GM19463 (cell line): ENCODE results near the gene TBX4.
"Not testable (repeated sequence)": the region's sequence is repeated elsewhere in the genome, so short reads cannot be mapped to it uniquely, and the experiment has no call there.

Experiments
- ATAC-seq: cut with Tn5 transposase; IDR thresholded peaks from one replicate; pipeline ENCODE4 v1.9.1; 2021; ENCODE audit warnings: mild to moderate bottlenecking, moderate library complexity; ENCODE audit not compliant: unreplicated experiment

TBX4 gene

DNA sequence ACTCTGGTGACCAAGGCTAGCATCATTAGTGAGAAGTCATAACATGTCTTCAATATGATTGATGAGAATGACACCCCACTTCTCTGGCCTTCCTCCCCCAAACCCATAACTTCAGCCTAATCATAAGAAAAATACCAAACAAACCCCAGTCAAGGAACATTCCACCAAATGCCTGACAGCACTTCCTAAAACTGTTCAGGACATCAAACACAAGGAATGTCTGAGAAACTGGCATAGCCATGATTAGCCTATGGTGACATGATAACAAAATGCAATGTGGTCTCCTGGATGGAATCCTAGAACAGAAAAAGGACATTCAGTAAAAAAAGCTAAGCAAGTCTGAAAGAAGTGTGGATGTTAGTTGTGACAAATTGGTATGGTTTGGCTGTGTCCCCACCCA, 24.7 kb upstream of the TBX4 start:
- no peak for ATAC-seq

DNA sequence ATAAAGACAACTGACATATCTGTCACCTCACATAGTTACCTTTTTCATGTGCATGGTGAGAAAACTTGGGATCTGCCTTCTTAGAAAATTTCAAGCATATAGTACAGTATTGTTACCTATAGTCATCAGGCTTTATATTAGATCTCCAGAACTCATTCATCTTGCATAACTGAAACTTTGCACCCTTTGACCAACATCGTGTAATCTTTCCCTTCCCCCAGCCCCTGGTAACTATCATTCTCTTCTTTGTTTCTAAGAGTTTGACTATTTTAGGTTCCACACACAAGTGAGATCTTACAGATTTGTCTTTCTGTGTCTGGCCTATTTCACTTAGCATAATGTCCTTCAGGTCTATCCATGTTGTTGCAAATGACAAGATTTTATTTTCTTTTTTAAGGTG, 22.9 kb upstream of the TBX4 start:
- no peak for ATAC-seq

GRCh38 chr17:61429831-61430230, 22.4 kb upstream of the TBX4 start:
- ATAC-seq = not testable (repeated sequence)

DNA sequence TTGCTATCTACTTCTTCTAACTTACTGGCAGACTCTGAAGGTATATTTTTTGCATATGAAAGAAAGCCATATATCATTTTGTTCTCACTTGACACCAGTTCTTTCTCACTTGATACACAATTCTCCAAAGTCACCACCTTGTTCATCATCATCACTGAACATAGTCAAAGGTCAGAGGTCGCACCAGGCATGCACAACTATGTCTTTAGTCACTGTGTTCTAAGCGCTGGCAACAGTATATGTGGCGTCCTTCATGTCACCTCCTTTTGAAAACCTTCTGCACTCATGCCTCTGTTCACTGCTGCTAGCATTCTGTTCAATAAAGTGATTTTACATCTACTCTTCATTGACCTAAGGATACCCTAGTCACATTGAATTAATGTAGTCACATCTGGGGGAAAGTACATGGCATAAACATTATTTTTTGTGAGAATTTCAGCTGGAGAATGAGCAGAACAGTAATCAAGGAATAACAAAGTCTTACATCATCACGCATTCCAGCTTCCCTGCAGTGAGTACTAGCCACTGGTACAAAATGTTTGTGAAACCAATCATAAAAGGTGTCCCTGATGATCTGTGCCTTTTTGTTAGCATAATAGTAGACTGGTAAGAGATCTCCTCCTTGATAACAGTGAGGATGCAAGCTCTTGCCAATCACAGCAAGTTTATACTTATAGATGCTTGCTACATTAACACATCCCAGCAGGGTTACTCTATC, 20.5 kb upstream of the TBX4 start:
- no peak for ATAC-seq

GRCh38 chr17:61436273-61436672, 15.9 kb upstream of the TBX4 start:
- no peak for ATAC-seq

DNA sequence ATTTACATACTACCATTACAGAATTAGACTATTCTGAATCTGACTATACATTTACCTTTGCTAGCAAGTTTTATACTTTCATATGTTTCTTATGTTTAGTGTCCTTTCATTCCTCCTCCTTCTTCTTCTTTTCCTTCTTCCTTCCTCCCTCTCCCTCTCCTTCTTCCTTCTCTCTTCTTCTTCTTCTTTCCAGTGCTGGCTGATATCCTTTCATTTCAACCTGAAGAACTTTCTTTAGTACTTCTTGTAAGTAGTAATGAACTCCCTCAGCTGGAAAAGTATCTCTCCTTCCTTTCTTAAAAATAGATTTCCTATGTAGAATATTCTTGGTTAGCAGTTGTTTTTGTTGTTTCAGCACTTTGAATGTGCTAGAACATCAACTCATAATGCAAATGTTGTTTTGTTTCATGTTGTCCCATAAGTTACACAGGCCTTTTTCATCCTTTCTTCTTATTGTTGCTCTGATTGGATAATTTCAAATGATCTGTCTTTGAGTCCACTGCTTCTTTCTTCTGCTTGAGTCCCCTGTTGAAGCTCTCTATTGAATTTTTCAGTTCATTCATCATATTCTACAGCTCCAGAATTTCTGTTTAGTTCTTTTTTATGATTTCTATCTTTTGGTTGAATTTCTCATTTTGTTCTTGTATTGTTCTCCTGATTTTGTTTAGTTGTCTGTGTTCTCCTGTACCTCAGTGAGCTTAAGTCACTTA, 15.1 kb upstream of the TBX4 start:
- no peak for ATAC-seq

DNA sequence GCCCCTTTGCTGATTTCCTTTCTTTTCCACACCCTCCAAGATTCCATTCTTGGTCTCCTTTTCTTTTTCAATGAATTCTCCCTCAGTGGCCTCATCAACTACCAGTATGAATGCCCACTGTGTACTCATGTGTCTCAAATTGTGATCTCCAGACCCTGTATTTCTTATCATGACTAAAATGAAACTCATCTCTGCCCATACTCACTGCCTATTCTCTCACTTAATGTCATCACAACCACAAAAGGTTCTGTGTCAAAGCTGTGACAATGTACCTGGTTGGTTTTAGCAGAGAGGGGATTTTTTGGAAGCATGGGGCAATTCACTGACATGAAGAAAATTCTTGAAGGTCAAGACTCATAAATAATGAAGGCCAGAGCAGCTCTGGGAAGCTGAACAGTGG, 11.5 kb upstream of the TBX4 start:
- no peak for ATAC-seq

- ATAC-seq = not testable (repeated sequence)
Observed at GRCh38 chr17:61441507-61441906, 10.7 kb upstream of the TBX4 start.

- ATAC-seq = no peak
Observed at GRCh38 chr17:61442136-61442775, 10.0 kb upstream of the TBX4 start.

DNA sequence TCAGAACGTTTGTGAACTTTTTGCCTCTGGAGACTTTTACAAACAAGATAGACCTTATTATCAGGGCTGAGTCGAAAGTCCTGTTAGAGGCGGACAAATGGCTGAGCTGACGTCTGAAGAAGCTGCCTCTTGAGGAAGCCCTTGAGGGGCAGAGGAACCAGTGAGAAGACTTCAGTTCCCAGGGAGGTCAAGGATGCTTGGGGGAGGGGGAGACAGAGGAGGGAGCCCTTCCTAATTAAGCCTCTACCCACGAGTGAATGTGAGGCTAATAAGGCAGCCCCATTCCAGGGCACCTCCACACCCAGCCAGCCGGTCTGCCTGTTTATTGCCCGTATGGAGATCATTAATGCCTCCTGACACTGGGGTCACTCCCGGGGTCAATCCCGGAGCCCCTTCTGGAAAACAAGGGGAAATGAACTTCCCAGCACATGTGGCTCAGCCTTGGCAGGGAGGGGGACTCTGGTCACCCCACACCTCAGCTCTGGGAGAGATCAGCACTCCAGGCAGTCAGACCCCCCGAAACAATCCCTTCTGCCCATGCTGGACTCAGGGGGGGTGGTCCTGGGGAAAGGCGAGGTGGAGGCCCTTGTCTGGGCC, 9.2 kb upstream of the TBX4 start:
- no peak for ATAC-seq

- ATAC-seq = no peak
Observed at GRCh38 chr17:61443475-61443882, 8.7 kb upstream of the TBX4 start.

- no peak for ATAC-seq
Observed at GRCh38 chr17:61444075-61444474, 8.1 kb upstream of the TBX4 start.

- ATAC-seq = no peak
Observed at GRCh38 chr17:61444831-61445230, 7.4 kb upstream of the TBX4 start.

DNA sequence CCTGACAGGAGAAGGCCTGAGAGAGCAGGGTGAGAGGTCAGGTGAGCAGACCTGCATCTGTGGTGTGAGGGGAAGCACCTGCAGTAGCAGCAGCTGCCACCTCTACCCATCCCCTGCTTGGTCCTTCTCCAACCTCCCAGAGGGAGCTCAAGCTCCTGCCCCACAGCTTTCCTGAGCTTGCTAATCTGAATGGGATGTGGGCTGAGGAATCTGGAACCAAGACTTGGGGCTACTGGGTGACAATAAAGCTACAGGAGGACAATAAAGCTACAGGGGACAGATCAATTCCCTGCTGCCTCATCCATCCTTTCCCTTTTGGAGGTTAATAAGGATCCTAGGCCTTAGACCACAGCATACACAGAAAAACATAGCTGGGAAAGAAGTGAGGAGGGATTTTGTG, 4.9 kb upstream of the TBX4 start:
- ATAC-seq = no peak

DNA sequence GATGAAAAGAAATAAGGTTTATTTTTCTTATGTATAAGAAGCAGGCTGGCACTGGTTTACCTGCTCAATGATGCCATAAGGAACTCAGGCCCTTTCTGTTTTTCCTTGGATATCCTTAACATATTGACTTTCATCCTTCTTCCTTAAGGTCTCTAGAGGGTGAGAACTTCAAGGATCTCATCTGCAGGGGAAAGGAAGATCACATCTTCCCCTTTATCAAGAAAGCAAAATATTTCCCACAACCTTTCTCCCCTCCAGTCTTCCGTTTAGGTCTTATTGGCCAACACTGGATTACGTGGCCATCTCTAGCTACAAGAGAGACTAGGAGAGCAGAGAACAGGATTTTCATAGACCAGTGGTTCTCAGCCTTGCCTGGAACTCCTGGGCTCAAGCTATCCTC, 4.2 kb upstream of the TBX4 start:
- no peak for ATAC-seq

DNA sequence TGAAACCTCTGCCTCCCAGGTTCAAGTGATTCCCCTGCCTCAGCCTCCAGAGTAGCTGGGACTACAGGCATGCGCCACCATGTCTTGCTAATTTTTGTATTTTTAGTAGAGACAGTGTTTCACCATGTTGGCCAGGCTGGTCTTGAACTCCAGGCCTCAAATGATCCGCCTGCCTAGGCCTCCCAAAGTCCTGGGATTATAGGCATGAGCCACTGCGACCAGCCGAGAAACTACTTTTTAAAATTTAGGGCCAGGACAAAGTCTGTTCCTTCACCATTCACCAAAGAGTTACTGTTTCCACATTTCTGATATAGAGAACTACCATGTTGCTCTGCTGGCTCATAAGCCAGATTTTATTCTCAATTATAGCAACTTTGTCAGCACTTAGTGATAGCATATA, 3.1 kb upstream of the TBX4 start:
- not testable (repeated sequence) for ATAC-seq

GRCh38 chr17:61449707-61450640, 2.2 kb upstream of the TBX4 start:
- no peak for ATAC-seq

- no peak for ATAC-seq
Observed at GRCh38 chr17:61450641-61451537, 1.3 kb upstream of the TBX4 start.

DNA sequence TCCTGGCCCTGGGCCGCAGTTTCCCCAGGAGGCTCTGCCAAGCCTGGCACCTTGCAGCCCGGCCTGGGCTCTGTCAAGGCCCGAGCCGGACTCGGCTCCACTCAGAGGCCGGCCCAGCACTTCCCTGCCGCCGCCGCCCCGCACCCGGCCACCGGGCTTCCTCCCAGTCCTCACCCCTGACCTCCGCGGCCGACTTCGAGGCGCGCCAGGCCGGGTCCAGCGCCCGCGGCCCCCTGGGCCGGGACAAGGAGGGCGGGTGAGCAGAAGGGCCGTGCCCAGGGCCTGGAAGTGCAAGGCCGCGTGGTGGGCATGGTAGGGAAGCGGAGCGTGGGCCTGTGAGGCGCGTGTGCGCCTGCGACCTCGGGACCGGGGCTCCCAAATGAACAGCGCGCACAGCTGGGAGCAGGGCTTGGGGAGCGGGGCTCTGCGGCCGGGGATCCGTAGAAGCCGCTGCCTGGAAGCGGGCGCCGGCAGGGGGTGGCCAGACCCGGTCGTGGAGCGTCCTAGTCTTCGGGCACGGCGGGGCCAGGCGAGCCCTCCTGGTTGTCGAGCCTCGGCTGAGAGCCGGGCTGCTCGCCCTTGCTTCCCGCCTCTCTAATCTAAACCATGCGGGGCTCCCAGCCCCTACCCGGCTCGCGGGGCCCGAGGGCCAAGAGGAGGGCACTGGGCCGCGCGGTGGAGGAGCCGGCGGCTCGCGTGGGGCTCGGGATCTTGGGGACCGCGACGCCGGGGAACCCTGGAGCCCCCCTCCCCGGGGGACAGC, 503 bp upstream of the TBX4 start:
- ATAC-seq = no peak
